ENCODE measurements around the gene ELOF1. TPM values are rescaled to one million over a fixed set of nuclear protein-coding genes. Genes with fewer than 3 reads are reported as not detected.

ELOF1 gene
- total RNA-seq, 4 donors from 2014 or later = 18.7 to 57.0 (median 30.9) TPM

DNA sequence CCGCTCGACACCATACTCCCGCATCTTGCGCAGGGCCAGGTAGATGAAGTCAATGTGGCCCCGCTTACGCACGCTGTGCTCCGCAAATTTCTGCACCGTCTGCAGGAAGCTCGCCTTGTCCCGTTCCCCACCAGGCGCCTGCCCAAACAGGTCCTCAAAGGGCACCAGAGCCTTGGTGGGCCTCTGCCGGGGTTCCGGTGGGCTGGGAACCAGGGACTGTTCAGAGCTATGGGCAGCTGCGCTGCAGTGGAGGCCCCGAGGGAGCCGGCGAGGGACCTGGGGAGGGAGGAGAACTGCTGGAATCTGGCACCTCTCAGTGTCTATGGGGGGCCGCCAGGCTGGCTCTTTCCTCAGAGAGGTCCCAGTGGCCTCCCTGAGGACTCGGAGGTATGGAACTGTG, 45.1 kb downstream of the ELOF1 start:
- H3K9me3 ChIP-seq = no peaks in the 10 kb centered on the region
- no peaks in the 10 kb centered on the region for H3K27me3 ChIP-seq
- 94 to 99% methylated on average over 20 of the region's 20 CpGs for WGBS, 2 donors
- H3K36me3 ChIP-seq = peaks cover 0 to 23% of the 10 kb centered on the region in 2 donors
- H3K4me1 ChIP-seq = no peaks in the 10 kb centered on the region
- no peak overlapping the region for H3K4me3 ChIP-seq (replicated peaks in 1 of 3)
- DNase-seq = no peak
- no peak overlapping the region for H3K27ac ChIP-seq
- TF ChIP-seq, protein P1, sequence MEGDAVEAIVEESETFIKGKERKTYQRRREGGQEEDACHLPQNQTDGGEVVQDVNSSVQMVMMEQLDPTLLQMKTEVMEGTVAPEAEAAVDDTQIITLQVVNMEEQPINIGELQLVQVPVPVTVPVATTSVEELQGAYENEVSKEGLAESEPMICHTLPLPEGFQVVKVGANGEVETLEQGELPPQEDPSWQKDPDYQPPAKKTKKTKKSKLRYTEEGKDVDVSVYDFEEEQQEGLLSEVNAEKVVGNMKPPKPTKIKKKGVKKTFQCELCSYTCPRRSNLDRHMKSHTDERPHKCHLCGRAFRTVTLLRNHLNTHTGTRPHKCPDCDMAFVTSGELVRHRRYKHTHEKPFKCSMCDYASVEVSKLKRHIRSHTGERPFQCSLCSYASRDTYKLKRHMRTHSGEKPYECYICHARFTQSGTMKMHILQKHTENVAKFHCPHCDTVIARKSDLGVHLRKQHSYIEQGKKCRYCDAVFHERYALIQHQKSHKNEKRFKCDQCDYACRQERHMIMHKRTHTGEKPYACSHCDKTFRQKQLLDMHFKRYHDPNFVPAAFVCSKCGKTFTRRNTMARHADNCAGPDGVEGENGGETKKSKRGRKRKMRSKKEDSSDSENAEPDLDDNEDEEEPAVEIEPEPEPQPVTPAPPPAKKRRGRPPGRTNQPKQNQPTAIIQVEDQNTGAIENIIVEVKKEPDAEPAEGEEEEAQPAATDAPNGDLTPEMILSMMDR (IDR thresholded peaks at IDR 0.05) = no peak
- no peak for TF ChIP-seq POLR2A (IDR thresholded peaks at IDR 0.05)
- intact Hi-C loops (cut with DNase I) = no loop called here

DNA sequence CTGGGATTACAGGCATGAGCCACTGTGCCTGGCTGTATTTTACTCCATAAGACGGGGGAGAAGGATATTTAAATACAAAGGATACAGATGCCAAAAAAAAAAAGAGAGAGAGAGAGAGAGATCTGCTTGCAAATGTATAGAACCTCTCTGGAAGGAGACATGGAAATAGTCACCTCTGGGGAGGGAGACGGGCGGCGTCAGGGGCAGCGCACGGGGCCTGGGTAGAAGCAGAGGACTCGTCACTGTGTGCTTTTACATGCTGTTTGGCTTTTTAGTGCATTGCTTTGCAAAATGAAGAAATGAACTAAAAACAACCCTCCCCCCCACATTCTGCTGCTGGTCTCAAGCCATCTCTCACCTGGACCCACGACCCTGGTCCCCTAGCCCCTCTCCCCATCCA, 48.6 kb downstream of the ELOF1 start:
- Histone ChIP-seq H3K27me3 (no peaks in the 10 kb centered on the region), H3K27ac (no peak overlapping the region), H3K4me3 (replicated peaks in 1 of 3) (no peak overlapping the region), H3K36me3 (peaks cover 0 to 11% of the 10 kb centered on the region in 2 donors), H3K4me1 (peaks cover 0 to 5% of the 10 kb centered on the region in 2 donors), H3K9me3 (no peaks in the 10 kb centered on the region)
- WGBS, 2 donors = 96 to 98% methylated on average over 8 of the region's 8 CpGs
- no peak for DNase-seq
- TF ChIP-seq POLR2A (IDR thresholded peaks at IDR 0.05) = no peak
- TF ChIP-seq, protein P1 (IDR thresholded peaks at IDR 0.05) = no peak
- intact Hi-C loops (cut with DNase I) = no loop called here

DNA sequence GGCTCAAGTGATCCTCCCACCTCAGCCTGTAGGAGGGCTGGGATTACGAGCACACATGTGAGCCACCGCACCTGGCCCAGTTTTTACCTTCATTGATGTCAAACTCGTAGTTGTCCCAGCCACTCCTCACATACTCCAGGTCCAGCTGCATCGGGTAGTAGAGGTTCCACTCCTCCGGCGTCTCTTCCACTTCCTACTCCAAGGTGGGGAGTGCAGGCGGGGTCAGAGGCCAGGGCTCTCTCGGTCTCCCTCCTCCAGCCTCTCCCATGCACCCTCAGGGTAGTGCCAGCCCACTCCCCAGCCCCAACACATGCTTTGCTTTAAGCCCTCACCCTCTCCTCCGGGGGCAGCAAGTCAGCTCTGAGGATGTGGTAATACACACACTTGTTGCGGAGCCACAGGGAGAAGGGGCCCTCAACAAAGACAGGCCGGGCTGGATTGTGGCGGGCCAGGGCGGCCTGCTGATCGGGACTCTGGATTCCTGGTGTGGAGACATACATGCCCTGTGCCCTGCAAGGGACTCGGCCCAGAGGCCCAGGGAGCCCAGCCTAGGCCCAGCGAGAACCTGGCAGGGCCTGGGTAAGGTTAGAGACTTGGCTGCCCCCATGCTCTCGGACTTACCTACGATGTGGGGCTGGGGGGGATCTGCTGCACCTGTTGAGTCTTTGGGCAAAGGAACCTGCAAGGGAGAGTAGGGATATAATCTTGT, 51.5 kb downstream of the ELOF1 start:
- intact Hi-C loops (cut with DNase I) = no loop called here
- no peaks in the 10 kb centered on the region for H3K27me3 ChIP-seq
- H3K4me1 ChIP-seq = peaks cover 0 to 9% of the 10 kb centered on the region in 2 donors
- H3K4me3 ChIP-seq (replicated peaks in 1 of 3) = no peak overlapping the region
- TF ChIP-seq, protein P1 (IDR thresholded peaks at IDR 0.05) = no peak
- no peak for TF ChIP-seq POLR2A (IDR thresholded peaks at IDR 0.05)
- no peaks in the 10 kb centered on the region for H3K9me3 ChIP-seq
- WGBS, 2 donors = 94 to 95% methylated on average over 14 to 16 of the region's 18 CpGs
- H3K36me3 ChIP-seq = peaks cover 0 to 4% of the 10 kb centered on the region in 2 donors
- H3K27ac ChIP-seq = no peak overlapping the region
- no peak for DNase-seq

DNA sequence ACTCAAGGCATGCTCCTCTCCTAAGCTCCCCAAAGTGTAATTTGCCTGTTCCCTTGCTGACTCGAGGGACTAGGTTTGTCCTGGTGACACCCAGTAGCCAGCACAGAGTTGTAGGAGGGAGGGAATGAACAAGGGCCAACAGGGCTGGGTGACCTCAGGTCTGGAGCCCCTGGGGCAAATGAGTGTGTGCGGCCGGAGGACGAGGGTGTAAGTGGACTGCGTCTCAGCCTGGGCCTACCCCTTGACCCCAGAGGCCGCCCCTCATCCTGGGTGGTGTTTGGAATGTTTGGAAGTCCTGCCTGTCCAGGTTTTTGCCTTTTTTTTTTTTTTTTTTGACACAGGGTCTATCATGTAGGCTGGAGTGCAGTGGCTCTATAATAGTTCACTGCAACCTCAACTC, 52.1 kb downstream of the ELOF1 start:
- no peaks in the 10 kb centered on the region for H3K27me3 ChIP-seq
- H3K27ac ChIP-seq = no peak overlapping the region
- TF ChIP-seq, protein P1 (IDR thresholded peaks at IDR 0.05) = no peak
- no peak for TF ChIP-seq POLR2A (IDR thresholded peaks at IDR 0.05)
- peaks cover 0 to 9% of the 10 kb centered on the region in 2 donors for H3K4me1 ChIP-seq
- H3K4me3 ChIP-seq (replicated peaks in 1 of 3) = no peak overlapping the region
- intact Hi-C loops (cut with DNase I) = no loop called here
- 88 to 98% methylated on average over 6 of the region's 6 CpGs for WGBS, 2 donors
- DNase-seq = no peak
- H3K36me3 ChIP-seq = peaks cover 0 to 2% of the 10 kb centered on the region in 2 donors
- H3K9me3 ChIP-seq = no peaks in the 10 kb centered on the region

DNA sequence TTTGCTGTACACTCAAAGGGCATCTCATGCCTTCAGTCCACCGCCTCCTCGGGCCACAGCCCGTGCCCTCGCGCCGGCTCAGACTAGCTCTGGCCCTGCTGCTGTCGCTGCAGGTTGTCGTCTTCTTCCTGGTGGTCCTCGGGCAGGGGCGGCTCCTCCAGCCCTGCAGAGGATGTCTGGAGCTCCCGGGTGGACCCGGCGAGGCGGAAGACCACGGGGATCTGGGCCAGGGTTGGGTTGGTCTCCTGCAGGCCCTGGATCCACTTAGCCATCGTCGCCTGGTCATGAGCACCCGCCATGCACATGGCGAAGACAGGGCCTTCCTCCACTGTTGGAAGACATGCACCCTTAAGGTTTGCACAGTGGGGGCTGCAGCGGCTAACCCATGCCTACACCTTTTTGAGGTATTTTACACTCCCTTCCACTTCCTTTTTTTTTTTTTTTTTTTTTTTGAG, 52.9 kb downstream of the ELOF1 start:
- Histone ChIP-seq H3K36me3 (no peaks in the 10 kb centered on the region), H3K4me1 (peaks cover 0 to 9% of the 10 kb centered on the region in 2 donors), H3K27ac (peak overlapping the region; percentile 21 to 98 (median 30)), H3K4me3 (replicated peaks in 1 of 3) (peak overlapping the region in 2 of 3 donors; percentile 40 to 98), H3K27me3 (no peaks in the 10 kb centered on the region), H3K9me3 (no peaks in the 10 kb centered on the region)
- WGBS, 2 donors = 68 to 80% methylated on average over 5 to 7 of the region's 20 CpGs
- TF ChIP-seq POLR2A (IDR thresholded peaks at IDR 0.05) = no peak
- TF ChIP-seq, protein P1 (IDR thresholded peaks at IDR 0.05) = no peak
- intact Hi-C loops (cut with DNase I) = no loop called here
- no peak for DNase-seq
